Fibroblast of pulmonary artery (primary cell): ENCODE measurements around the gene NLRP3.

Experiments
- DNase-seq: peaks from one replicate; pipeline ENCODE4 v3.0.0-alpha.2; 2010; ENCODE audit warnings: low read depth
- H3K4me3 ChIP-seq: replicated peaks from 2 replicates; pipeline ENCODE4 v1.5.1; 2011; ENCODE audit warnings: low read depth, mild to moderate bottlenecking, control low read depth, low read length, moderate library complexity
- TF ChIP-seq, protein P1 (sequence below): IDR thresholded peaks from 2 replicates; pipeline ENCODE4 v1.5.1; 2011; ENCODE audit warnings: mild to moderate bottlenecking, control low read depth, low read length, inconsistent platforms; ENCODE audit errors: missing control alignments

Gene NLRP3

DNA sequence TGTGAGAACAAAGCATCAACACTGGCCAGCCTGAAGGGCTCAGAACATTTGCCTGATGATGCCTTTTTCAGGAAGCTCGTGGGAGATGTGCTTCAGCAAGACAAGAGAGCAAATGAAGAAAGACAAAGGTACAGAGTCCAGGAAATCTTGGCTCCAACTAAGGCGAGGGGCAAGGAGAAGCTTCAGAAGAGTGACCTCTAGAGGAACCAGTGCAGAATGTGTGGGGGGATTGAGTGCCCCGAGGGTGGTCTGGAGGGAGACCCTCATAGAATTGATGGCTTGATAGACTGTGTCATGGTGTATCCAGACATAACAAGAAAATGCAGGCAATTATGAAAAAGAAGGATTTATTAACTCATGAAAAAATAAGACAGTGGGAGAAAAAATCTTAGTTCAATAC lies 15.3 kb upstream of the NLRP3 start:
- no peak overlapping the region for H3K4me3 ChIP-seq
- TF ChIP-seq, protein P1, sequence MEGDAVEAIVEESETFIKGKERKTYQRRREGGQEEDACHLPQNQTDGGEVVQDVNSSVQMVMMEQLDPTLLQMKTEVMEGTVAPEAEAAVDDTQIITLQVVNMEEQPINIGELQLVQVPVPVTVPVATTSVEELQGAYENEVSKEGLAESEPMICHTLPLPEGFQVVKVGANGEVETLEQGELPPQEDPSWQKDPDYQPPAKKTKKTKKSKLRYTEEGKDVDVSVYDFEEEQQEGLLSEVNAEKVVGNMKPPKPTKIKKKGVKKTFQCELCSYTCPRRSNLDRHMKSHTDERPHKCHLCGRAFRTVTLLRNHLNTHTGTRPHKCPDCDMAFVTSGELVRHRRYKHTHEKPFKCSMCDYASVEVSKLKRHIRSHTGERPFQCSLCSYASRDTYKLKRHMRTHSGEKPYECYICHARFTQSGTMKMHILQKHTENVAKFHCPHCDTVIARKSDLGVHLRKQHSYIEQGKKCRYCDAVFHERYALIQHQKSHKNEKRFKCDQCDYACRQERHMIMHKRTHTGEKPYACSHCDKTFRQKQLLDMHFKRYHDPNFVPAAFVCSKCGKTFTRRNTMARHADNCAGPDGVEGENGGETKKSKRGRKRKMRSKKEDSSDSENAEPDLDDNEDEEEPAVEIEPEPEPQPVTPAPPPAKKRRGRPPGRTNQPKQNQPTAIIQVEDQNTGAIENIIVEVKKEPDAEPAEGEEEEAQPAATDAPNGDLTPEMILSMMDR, result no peak
- DNase-seq, result no peak

DNA sequence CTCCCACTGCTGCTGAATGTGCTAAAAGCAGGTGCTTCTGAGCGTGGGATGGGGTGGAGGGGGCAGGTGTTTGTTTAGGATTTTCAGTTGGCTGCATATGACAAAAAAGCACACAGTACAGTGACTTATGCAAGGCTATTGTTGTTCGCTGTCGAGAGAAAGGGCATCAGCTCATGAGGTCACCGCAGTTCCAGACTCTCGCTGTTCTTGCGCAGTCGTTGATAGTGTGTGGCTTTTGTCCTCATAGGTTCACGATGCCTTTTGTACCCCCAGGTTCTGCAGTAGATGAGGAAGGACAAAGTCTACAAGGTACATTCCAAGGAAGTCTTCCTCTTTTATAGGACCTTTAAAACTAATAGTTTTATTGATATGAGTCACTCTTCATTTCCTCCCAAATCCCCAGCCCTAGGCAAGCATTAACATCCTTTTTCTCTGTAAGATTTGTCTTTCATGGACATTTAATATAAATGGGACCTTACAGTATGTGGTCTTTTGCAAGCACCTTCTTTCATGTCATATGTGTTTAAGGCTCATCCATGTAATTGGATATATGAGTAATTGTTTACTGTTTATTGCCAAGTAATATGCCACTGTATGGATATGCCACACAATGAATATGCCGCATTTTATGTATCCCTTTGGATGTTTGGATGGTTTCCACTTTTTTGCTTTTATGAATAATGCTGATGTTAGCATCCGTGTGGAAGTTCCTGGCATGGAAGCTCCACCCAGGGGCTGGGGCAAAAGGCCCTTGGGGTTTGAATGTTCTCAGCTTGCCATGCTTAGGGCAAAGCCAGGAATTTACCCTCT lies 14.5 kb upstream of the NLRP3 start:
- no peak overlapping the region for H3K4me3 ChIP-seq
- TF ChIP-seq, protein P1, result no peak
- no peak for DNase-seq

DNA sequence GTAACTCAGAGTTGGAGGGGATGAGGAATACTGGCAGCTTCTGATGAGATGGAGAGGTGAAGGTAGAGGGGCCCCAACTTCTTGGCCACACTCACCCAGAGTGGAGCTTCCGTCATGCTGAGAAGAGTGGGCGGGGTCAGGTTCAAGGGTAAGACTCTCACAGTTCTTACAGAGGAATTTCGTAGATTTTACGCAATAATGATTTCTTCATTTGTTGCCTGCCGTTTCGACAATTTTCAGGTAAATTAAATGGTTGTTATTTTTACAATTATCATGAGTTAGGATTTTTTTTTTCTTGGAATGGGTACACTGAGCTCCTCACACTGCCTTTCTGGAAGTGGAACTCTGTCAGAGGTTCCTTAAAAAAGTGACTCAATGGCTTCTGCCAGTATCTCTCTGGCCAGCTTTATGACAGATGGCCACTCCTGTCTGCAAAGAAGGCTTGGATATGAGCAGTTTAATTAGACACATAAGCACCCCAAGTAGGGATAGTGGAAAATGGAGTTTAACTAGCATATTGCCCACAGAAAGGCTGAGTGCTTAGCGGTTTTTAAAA lies 13.8 kb upstream of the NLRP3 start:
- TF ChIP-seq, protein P1, result no peak
- DNase-seq, result no peak
- H3K4me3 ChIP-seq, result no peak overlapping the region

DNA sequence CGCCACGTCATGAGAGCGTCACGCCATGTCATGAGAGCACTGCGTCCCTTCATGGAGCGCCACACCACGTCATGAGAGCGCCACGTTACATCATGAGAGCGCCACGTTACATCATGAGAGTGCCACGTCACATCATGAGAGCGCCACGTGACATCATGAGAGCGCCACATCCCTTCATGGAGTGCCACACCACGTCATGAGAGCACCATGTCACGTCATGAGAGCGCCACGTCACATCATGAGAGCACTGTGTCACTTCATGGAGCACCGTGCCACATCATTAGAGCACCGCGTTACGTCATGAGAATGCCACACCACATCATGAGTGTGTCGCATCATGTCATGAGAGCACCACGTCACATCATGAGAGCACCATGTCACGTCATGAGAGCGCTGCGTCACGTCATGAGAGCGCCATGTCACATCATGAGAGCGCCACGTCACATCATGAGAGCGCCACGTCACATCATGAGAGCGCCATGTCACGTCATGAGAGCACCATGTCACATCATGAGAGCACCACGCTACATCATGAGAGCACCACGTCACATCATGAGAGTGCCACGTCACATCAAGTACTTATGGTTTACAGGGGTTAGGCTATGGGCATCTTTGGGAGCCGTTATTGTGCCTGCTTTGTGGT lies 9.8 kb upstream of the NLRP3 start:
- no peak for DNase-seq
- H3K4me3 ChIP-seq, result no peak overlapping the region
- TF ChIP-seq, protein P1, result no peak

DNA sequence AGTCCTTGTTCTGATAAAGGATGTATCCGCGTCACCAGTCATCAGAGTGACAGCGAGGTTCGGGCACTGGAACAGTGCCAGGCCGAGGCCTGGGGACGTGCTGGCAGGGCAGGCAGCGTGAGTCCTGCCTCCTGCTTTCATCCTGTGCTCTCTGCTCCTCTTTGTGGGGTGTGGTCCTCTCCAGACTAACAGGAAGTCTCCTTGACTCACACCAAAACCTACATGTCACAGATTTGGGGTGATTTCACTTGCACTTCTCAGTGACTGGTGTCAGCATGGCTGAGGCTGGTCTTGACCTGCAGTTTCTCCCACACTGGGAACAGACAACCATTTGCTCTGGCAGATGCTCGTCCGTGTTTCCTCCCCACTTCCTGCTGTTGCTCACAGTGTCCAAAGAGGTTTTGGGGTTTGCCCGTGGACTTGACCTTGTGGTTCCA lies 8.8 kb upstream of the NLRP3 start:
- DNase-seq, result no peak
- no peak overlapping the region for H3K4me3 ChIP-seq
- TF ChIP-seq, protein P1, result no peak

DNA sequence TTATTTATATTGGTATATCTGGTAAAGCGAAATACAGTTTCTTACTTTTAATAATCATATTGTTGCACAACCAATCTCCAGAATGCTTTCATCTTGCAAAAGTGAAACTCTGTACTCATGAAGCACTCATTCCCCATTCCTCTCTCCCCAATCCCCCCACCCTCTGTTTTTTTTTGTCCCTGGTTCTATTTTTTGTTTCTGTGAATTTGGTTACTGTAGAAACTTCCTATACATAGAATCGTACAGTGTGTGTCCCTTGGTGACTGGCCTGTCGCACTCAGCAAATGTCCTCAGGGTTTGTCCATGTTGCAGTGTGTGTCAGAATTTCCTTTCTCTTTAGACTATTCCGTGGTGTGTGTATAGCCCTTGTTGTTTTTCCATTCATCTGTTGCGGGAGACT lies 7.9 kb upstream of the NLRP3 start:
- DNase-seq, result no peak
- TF ChIP-seq, protein P1, result no peak
- H3K4me3 ChIP-seq, result no peak overlapping the region
